SW480 (cell line): ENCODE results near the gene DTD2.
"Not testable (repeated sequence)": the region's sequence is repeated elsewhere in the genome, so short reads cannot be mapped to it uniquely, and the experiment has no call there.

Experiments
- DNase-seq: peaks from one replicate; pipeline ENCODE4 v3.0.0-alpha.2; 2016; ENCODE audit warnings: low spot score

The DTD2 gene

DNA sequence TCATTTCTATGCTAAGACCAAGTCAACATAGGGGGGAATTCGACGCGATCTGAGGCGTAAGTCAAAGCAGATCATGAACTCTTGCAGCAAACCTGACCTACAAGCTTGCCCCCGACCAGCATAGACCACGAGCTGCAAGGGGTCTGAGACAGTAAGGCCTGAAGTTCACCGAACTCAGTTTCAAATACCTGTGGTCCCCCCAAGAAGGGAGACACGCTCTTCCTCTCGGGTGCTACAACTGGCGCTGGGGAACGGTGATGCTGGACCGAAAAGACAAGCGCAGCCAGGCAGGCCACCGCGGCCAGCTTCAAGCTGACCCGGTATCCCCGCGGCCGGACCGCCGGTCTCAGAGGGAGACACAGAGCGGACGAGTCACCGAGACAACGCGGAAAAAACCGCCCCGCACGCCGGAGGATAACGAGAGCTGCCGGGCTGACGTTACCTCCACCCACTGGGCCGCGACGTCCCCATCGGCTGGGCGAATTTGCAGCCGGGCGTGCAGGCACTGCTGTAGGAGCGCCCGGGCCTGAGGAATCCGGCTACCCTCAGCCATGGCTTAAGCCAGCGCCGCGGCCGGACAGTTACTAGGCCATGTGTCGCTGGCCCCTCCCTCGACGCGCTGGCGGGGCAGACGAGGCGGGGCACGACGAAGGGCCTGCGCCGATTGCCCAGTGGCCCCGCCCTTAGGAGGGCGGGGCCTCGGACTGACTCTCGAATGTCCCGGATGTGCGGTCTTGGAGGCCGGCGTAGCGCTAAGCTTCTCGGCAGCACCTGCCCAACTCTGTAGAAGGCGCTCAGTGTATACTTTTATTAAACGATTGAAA is at the start of gene DTD2:
DTD2 (minus strand) TSS at position 666 of the 824 bp plus-strand sequence; CDS start at position 553, 113 bp downstream.
- DNase-seq = peak; percentile 91

DNA sequence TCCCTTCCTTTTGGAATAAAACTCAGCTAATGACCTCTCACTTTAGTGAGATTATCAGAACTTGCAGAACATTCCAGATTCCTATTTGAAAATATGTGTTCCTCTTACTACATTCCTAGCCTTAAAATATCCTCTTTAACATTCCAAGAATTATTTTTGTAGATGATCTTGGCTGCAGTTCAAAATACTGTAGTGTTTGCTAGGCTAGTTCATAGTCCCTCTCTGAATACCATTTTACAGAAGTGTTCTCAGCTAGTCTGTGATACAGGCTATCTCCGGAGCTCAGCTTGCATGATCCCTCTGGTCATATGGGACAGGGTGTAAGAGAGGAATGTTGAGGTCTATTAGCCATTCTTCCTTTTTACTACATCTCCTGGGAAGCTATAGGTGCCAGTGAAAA is 48.1 kb upstream of the DTD2 start:
- DNase-seq = no peak

DNA sequence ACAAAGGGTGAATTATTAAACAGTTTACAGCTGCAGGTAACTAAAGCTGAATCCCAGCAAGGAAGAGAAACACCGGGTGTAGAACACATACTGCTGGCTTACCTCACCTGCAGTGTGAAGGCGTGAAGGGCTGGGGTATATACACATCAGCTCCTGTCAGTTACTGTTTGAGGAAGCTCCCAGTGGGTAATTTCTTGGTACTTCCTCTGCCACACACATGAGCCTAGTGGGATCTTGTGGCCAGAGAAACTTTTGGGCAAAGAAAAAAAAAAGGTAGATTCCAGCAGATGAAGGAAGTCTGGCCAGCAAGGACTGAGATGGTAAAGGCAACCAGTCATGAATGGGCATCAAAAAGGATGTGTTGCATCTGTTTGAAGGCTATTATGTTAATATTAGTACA is 44.6 kb upstream of the DTD2 start:
- DNase-seq = no peak

DNA sequence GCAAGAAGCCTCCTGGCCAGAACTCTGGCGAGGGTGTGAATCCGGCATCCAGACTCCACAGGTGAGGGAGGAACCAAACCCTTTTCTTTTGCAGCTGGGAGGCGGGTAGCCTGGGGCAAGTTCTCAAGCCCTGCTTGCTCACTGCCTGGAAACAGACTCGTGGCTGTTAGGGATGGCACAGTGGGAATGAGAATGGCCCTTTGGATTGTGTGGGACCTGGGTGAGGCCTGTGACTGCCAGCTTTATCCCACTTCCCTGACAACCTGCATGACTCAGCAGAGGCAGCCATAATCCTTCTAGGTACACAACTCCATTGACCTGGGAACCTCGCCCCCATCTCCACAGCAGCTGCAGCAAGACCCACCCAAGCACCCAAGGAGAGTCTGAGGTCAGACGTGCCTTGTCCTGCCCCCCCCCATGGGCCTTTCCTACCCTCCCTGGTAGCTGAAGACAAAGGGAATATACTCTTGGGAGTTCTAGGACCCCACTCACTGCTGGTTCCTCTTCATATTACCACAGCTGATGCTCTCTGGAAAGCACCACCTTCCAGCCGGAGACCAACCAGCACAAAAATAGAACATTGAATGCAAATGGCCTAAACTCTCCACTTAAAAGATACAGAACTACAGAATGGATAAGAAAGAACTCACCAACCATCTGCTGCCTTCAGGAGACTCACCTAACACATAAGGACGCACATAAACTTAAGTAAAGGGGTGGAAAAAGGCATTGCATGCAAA is 35.6 kb upstream of the DTD2 start:
- no peak for DNase-seq

DNA sequence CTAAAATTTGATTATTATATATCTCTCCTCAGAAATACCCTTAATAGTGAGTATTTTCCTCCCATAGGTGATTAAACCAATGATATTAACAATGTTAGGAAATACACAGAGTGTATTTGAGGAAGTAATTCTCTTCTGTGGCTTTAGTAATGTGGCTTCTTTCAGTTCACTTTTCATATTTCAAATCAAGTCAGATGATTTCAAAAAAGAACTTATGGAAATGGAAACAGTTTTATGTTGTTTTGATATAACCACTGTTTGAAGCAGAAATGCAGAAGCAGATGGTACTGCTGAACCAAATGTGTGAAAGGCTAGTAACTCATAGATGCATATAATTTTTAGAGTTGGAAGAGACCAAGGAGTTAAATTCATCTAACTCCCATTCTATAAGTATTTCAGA is 32.4 kb upstream of the DTD2 start:
- DNase-seq = no peak

DNA sequence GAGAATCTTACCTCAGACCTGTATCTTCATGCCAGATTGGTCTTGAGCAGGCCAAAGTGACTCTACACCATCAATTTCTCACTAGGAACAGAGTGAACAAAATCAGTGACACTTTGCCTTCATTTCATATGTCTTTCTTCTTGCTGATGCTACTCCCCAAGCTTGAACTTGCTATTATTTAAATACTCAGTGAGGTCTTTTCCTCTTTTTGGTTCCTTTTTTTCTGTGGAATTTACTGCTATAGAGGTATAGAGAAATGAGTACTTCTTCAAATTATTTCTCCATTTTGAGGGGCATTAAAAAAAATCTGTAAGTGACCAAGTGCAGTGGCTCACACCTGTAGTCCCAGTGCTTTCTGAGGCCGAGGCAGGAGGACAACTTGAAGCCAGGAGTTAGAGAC is 30.6 kb upstream of the DTD2 start, which contains the start of gene GPR33:
GPR33 (minus strand) TSS at position 154 of the 400 bp plus-strand sequence. CDS start 4,074 bp downstream, outside the sequence.
- no peak for DNase-seq

DNA sequence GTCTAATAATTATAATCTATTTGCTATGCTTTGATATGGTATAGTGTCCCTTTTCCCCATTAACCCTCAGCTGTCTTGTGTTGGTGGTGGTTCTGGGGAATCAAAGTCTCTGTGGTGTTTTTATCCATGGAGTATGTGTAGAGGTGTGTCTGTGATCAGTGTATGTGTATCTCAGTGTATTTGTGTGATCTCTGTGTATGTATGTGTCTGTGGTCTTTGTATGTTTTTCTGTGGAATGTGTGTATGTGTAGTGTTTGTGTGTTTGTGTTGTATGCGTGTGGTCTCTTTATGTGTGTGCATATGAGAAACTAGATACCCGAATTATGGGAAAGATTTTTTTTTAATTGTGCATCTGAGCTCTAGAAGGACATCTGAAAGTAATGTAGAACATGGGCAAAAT is 29.5 kb upstream of the DTD2 start:
- no peak for DNase-seq

DNA sequence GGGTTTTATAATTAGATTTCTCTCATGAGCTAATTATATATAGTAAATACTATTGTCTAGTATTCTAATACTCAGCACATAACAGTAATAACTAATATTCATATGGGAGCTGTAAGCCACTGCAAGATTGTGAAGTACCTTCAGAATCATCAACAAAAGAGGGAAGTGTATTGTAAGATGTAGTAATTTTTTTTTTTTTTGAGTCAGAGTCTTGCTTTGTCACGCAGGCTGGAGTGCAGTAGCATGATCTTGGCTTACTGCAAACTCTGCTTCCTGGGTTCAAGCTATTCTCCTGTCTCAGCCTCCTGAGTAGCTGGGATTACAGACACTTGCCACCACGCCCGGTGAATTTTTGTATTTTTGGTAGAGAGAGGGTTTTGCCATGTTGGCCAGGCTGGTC is 27.4 kb upstream of the DTD2 start:
- no peak for DNase-seq

DNA sequence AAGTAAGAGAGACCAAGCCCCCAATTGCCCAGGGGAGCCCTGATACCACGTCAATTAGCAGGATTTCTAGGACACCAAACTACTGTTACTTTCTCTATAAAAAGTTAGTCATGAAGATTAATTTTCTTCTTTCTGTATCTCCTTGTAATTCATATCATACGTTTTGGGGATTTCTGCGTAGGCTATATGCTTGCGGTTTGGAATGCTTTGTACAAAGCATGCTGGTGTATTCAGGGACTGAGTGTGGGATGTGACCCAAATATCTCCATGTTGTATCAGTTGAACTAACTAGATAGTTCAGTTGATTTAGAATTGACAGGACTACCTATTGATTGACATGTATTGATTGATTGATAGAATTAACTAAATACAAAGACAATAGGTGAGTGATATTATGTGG is 22.9 kb upstream of the DTD2 start:
- DNase-seq = no peak

DNA sequence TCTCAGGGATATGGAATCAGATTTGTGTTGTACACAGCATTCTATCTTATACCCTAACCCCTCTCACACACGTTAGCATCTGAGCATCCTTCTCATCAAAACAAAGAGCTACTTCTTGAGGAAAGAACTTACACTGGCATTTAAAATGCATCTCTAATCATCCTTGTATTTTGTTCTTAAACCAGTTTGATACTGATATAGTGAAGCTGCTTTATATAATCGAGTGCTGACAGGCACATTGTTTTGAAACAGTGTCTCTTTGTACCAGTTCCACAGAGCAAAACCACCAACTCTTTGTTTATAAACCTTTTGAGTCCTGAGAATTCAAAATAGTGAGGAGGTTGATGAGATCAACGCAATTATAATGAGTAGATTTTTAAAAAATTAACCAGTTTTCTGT is 21.7 kb upstream of the DTD2 start:
- DNase-seq = no peak

DNA sequence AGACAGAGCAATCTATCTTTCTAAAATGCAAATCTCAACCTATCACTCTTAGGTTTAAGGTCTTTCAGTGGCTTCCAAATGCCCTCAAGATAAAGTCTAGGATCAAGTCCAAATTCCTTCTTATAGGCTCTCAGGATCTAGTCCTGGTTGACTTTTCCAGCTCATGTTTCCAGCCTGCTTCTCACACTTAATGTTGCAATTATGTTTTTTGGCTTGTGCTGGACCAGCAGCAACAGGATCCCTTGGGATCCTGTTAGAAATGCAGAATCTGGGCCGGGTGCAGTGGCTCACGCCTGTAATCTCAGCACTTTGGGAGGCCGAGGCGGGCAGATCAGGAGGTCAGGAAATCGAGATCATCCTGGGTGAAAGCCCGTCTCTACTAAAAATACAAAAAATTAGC is 19.9 kb upstream of the DTD2 start:
- no peak for DNase-seq

DNA sequence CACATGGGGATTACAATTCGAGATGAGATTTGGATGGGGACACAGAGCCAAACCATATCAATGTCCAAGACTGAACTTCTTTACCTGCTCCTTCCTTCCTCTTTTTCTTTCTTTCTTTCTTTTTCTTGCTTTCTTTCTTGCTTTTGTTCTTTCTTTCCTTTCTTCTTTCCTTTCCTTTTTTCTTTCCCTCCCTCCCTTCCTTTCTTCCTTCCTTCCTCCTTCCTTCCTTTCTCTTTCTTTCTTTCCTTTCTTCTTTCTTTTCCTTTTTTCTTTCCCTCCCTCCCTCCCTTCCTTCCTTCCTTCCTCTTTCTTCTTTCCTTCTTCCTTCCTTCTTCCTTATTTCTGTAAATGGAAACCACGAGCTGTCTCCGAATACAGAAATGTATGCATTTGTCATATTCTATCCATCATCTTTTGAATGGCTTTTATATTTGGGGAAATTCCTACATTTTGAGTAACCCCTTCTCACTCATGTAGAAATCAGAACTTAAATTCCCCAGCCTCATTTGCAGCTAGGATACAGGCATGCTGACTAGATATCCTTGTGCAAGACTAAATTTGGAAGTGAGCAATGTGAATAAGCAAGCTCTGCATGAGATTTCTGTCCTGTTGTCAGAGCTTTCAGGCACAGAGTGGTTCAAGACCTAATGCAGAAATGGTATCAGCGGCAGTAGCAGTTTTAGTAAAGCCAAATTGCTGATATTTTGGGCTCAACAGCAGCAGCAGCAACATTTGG is 19.0 kb upstream of the DTD2 start:
- no peak for DNase-seq

DNA sequence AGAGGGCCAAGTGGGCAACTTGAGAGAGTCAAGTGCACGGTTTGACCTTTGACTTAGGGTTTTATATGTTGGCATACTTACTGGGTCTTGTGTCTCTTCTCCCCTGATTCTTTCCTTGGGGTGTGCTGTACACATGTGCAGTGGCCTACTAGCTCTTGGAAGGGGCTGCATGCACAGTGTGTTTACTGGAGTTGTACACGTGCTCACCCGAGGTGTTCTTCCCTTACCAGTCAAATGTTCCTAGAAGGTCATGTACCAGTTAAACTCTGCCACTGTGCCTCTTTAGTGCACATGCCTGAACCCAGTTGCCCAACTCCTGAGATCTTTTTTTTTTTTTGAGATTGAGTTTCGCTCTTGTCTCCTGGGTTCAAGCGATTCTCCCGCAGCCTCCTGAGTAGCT is 9.2 kb upstream of the DTD2 start:
- no peak for DNase-seq

DNA sequence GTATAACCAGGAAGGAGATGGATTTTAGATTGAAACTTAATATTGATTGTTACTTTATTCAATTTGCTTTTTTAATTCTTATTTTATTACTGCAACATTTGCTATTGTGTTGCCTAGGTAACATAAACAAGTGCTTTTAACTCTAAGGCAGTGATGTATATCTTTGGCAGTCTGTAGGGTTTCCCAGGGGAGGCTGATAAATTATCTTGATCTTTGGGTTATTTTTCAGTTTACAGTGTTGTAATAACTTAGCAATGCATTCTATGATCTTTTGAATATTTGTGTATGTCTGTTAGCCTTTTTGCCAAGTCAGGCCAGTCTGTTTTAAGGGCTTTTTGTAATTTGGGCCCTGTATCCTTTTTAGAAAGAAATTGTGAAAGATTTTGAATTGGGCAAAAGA is 7.8 kb upstream of the DTD2 start:
- DNase-seq = no peak

DNA sequence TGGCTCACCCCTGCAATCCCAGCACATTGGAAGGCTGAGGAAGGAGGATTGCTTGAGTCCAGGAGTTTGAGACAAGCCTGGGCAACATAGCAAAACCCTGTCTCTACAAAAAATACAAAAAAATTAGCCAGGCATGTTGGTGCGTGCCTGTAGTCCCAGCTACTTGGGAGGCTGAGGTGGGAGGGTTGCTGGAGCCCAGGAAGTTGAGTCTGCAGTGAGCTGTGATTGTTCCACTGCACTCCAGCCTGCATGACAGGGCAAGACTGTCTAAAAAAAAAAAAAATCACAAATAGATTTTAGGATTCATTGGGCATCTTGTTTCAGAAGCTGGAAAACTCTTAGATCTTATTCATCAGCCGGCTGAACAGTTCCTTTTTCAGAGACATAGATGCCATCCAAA is 5.1 kb upstream of the DTD2 start:
- not testable (repeated sequence) for DNase-seq

DNA sequence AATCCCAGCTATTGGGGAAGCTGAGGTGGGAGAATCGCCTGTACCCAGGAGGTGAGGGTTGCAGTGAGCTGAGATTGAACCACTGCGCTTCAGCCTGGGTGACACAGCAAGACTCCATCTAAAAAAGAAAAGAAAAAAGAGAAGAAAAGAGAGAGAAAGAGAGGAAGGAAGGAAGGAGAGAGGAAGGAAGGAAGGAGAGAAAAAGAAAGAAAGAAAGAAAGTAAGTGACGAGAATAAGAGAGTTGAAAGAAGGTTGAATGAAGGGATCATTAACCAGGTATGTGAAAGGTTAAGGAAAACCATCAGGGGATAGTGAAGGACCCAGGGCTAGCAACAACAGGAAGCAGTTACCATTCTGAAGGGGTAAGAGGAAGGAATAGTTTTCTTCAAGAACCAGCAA is 4.2 kb upstream of the DTD2 start:
- DNase-seq = no peak

DNA sequence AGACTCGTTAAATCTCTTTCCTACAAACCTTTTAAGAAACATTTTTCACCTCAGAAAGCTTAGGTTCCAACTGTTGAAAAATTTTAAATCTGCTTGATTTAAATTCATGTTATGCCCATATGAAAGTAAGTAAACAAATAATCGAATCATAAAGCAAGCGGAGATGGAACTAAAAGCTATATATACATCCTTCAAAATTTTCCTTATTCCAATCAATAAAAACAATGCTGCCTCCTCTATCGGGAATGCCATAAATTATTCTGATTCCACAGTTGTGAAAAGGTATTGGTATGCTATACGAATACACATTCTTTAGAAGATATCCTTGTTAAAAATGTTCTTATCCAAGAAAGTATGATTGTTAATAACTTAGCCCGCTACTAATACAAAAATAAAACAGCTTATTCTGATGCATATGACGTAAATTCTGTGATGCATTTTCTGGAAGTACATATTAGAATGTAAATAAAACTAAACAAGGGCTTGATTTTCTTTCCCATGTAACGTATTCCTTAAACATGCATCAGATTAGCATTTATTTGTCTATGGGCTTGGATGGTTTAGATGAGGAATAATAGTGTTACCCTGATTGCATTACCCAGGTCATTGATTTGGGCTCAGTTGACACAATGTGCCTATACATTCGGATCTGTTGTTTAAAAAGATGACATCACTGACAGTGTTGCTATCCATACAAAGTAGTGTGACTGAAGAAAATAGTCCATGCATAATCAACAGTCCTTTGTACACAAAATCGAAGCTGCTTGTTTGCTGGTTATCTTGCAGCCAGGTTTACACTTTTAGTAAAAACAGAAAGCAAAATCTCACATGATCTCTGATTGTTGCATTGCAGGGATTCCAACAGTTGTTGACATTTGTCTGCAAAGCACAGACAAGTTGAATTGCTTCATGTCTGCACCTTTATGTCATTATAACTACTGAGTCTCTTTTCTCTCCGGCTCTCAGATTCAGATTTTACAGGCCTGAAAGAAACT is 656 bp upstream of the DTD2 start:
- no peak for DNase-seq

DNA sequence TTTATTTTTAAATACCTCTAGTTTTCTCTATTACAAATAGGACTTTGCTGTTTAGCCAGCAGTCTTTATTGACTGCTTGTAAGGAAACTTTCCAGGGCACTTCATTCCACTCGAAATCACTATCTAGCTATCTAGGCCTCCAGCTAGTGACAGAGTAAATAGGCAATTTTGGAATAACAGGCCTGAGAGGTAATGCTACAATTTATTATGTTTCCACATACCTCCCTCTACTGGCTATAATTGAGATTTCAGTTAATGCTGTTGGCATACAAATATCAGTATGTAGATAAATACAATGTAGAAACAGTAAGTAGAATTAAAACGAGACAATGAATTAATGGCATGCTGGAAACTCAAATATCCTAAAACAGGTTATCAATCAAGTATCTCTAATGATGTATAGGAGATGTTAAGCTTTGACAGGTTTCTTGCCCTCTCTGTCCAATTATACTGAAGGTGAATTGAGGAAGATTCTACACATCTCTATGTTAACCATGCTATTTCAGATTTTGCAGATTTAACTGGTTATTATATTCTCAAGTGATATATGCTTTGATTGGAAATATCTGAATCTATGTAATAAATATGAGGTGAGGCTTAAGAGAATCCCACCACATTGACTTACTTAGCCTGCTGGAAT is 7.2 kb downstream of the DTD2 start:
- DNase-seq = peak; percentile 31

DNA sequence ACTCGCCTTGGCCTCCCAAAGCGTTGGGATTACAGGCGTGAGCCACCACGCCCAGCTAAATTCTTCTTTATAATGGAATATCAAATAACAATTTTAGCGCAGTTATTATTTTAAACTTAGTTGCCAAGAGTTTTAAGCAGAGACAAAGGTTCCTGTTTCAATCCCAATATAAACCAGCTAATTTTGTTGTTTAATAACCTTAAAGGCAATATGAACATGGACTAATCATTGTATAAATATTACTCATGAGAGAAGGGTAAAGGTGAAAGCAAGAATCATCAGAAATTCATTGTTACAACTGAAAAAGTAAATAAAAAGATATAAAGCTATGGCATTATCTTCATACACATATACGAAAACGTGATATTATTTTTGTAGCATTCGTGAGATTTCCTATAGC is 8.2 kb downstream of the DTD2 start:
- DNase-seq = no peak

DNA sequence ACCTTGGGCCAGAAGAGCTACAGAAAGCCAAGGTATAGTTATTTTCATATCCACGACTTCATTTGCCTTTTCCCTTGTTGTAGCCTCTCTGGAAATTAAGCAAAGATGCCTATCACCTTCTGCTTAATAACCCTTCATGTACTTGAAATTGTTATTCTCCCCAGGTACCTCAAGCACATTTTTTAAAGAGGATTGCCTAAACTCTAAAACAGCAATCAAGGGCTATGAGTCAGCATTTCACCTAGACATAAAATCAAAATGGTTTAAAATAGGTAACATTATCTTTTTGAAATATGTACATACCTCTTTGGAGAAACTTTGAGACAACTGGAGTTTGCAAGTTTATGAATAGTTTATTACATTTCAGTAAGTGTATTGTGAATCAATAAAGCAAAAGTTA is 11.6 kb downstream of the DTD2 start:
- DNase-seq = no peak

DNA sequence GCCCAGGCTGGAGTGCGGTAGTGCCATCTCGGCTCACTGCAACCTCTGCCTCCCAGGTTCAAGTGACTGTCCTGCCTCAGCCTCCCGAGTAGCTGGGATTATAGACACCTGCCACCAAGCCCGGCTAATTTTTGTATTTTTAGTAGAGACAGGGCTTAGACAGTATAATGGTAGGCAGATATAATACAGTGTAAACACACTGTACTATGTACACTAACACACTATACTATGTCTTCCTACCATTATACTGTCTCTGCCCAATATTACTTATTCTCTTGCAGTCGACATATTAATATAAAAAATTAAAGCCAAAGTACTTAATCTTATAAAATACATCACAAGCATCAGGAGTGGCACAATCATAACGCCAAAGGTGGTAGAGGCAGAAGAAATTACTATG is 15.0 kb downstream of the DTD2 start:
- no peak for DNase-seq
